Right forelimb (tissue), 1 donor: ENCODE data around the gene KRTAP5-7.
"Not testable (repeated sequence)": the region's sequence is repeated elsewhere in the genome, so short reads cannot be mapped to it uniquely, and the experiment has no call there.

Experiments used
- DNase-seq: peaks from one replicate; pipeline ENCODE4 v3.0.0-alpha.2; 2018

KRTAP5-7 gene

GRCh38 chr11:71564430-71564829 is 37.4 kb downstream of the KRTAP5-7 start:
- no peak for DNase-seq

DNA sequence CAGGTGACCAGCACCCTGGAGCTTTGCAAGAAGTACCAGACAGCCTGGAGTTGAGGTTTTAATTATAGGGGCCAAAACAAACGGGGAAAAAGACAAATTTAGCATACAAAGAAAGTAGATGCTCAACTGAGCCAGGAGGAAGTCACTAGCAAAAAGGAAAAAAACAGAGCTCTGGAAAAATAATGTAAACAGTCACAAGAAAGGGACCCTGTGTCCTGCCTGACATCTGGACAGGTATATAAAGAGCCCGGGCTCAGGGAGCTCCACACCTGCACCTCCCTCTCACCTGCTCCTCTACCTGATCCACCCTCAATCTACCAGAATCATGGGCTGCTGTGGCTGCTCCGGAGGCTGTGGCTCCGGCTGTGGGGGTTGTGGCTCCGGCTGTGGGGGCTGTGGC is 38.2 kb downstream of the KRTAP5-7 start, which contains the start of gene KRTAP5-10:
Gene KRTAP5-10, plus strand, starts transcription at position 301 of the 400 bp plus-strand sequence. Its CDS starts 25 bp downstream, at position 326.
- DNase-seq, result no peak

- DNase-seq, result no peak
These were observed 39.1 kb downstream of the KRTAP5-7 start for GRCh38 chr11:71566081-71566620.

DNA sequence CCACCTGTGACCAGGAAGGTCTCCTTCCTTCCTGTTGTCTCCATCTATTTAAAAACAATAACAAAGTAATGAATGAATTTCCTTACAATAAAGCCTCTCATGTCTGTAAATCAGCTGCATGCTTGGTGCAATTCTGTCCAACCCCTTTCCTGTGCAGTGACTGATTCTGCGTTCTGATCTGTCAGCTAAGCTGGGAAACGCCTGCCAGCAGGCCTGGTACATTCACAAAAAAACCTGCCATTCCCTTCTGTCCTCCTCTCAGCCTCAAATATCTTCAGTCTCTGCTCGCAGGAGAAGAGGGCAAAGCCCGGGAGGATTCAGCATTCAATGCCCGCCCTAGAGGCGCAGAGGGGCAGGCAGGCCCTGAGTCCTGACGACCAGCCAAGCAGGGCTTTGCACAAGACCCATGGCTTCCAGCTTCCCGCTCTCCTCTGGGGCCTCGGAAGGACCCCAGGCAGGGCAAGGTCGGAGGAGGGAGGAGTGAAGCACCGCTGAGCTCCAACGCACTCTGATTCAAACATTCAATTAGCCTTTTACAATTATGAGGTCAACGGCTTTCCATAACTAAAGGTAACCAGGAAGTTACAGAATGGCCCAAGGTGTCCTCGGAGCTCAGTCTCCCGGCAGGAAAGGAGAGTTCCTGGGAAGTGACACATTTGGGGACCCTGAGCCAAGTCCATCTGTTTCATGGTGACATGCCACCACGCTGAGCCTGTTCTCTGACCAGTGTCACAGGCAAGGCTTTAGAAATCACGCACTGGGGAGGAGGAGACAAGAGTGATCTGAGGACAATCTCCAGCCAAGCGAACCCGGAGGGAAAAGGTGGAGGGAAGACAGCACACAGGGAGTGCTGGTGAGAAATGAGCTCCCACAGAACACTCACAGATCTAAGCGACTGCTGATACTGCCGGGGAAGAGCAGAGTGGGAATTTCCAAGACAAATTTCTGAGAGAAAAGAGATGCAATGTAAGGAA is 39.8 kb downstream of the KRTAP5-7 start:
- DNase-seq, result not testable (repeated sequence)

DNA sequence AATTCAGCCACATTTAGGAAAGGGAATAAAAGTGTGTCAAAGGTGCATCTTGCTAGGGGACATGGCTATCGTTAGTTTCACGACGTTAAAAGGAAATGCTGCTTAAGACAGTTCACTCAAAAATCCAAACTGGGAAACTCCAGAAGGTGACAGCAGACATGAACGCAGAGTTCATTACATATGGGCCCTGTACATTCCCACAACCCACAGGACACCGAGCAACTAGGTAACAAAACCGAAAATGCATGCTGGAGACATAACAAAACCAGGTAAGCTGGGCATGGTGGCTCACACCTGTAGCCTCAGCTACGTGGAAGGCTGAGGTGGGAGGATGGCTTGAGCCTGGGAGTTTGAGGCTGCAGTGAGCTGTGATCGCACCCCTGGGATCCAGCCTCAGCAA is 40.6 kb downstream of the KRTAP5-7 start:
- not testable (repeated sequence) for DNase-seq

DNA sequence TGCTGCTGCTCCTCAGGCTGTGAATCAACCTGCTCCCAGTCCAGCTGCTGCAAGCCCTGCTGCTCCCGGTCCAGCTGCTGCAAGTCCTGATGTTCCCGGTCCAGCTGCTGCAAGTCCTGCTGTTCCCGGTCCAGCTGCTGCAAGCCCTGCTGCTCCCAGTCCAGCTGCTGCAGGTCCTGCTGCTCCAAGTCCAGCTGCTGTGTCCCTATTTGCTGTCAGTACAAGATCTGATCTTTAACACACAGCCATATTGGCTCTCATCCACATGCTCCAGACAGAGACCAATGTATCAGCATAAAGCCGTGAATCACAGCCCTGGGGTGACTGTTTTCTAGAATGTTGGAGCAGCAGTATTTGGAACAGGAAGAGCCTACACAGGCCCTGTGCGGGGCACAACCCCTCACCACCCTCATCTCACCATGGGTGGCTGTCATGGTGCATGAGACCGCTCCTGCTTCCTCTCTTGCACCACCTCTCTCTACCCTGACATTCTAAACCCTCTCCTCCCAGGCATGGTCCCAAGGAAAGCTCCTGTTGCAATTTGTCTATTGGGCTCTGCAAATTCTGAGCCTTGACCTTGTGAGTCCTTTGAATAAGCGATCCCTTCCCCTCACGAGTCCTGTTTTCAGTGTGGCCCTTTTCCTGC is 41.8 kb downstream of the KRTAP5-7 start:
- DNase-seq, result peak; percentile 52

DNA sequence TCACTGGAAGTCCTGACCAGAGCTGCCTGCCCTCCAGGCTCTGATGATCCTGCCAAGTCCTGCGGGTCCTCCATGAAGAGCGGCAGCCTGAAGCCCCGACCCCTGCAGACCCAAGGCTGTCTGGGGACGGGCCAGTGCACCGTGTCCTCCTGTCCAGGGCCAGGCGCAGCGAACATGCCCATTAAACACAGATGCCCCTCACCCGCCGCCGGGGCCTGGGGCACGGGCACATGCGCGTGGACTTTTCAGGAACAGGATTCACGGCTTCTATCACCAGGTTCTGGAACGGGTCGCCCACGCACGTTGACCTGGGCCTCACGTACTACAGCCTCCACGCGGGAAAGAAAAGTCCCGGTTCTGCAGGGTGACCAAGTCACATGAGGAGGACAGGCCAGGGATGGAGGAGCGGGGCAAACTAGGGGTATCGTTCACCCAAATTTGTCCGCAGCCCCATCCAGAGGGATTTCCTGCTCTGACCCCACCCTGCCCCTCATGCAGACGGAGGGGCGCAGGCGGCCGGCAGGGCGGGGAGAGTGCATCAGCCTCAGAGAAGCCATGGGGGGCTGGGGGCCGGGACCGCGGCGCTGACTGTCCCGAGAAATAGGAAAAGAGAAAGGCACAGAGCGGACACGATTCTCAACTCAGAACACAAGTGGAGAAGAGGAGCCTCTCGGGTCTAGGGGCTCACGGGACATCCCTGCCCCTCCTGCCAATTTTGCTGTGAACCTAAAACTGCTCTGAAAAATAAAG is 44.2 kb downstream of the KRTAP5-7 start:
- not testable (repeated sequence) for DNase-seq

- no peak for DNase-seq
These were observed 45.7 kb downstream of the KRTAP5-7 start for GRCh38 chr11:71572811-71573210.

- DNase-seq, result no peak
These were observed 47.4 kb downstream of the KRTAP5-7 start for GRCh38 chr11:71574418-71574817.

- DNase-seq, result no peak
These were observed 48.8 kb downstream of the KRTAP5-7 start for GRCh38 chr11:71575723-71576424.

DNA sequence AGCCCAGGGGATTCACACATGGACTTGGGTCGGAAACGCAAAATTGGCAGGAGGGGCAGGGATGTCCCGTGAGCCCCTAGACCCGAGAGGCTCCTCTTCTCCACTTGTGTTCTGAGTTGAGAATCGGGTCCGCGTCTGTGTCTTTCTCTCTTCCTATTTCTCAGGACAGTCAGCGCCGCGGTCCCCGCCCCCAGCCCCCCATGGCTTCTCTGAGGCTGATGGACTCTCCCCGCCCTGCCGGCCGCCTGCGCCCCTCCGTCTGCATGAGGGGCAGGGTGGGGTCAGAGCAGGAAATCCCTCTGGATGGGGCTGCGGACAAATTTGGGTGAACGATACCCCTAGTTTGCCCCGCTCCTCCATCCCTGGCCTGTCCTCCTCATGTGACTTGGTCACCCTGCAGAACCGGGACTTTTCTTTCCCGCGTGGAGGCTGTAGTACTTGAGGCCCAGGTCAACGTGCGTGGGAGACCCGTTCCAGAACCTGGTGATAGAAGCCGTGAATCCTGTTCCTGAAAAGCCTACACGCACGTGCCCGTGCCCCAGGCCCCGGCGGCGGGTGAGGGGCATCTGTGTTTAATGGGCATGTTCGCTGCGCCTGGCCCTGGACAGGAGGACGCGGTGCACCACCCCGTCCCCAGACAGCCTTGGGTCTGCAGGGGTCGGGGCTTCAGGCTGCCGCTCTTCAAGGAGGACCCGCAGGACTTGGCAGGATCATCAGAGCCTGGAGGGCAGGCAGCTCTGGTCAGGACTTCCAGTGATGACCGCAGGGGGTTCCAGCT is 49.8 kb downstream of the KRTAP5-7 start:
- DNase-seq, result not testable (repeated sequence)

- DNase-seq, result no peak
These were observed 50.5 kb downstream of the KRTAP5-7 start for GRCh38 chr11:71577469-71578004.
